DMS53 (cell line): Measurements from ENCODE around the gene DVL1.
"Not testable (repeated sequence)": the region's sequence is repeated elsewhere in the genome, so short reads cannot be mapped to it uniquely, and the experiment has no call there.

ENCODE experiments used
- DNase-seq: peaks from one replicate; lab custom pipeline; 2025; lab: John Stamatoyannopoulos, UW

DVL1 gene

GRCh38 chr1:1349256-1350012 is at the start of gene DVL1:
TSS of gene DVL1 (minus strand) at chr1:1349418. CDS start at chr1:1349065, 353 bp downstream.
- DNase-seq = peak; percentile 84

DNA sequence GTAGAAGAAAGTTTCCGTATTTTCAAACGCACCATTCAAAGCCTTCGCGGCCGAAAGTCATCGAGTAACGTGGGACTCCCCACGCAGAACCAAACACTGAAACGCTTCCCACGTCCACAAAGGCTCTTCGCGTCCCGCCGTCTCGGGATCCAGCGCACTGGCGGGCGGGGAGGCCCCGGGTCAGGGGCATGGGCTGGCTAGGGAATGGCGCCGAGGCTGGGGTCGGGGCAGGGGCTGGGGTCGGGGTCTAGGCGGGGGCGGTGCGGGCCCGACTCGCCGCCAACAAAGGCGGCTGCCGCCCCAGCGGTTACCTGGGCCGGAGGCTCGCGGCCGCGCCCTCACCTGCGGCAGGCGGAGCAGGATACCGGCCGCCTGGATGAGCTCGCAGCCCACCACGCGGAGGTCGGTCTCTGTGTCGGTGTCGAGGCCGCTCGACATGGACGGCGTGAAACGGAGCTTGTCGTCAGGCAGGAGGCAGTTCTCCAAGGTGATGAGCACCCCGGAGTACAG is 49.5 kb upstream of the DVL1 start:
- DNase-seq = peak; percentile 69

- peak; percentile 49 for DNase-seq
These were observed 48.8 kb upstream of the DVL1 start for GRCh38 chr1:1397839-1398523.

GRCh38 chr1:1395166-1395565 is 45.9 kb upstream of the DVL1 start:
- DNase-seq = no peak

DNA sequence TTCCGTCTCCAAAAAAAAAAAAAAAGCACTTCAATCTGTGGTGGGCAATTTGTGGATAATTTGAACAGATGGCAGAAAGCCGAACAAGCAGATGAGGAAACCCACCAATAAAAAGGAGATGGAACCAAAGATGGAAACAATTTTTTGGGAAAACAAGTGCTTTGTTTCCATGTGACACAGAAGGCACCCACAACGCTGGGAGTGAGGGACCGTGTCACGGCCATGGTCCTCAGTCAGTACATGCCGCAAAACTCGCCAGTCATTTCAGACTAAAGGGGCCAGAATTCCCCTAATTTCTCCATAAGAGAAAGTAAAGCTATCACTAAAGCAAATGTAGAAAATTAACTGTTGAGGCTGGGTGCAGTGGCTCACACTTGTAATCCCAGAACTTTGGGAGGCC is 44.9 kb upstream of the DVL1 start:
- no peak for DNase-seq

- DNase-seq = no peak
These were observed 44.2 kb upstream of the DVL1 start for GRCh38 chr1:1393428-1393827.

DNA sequence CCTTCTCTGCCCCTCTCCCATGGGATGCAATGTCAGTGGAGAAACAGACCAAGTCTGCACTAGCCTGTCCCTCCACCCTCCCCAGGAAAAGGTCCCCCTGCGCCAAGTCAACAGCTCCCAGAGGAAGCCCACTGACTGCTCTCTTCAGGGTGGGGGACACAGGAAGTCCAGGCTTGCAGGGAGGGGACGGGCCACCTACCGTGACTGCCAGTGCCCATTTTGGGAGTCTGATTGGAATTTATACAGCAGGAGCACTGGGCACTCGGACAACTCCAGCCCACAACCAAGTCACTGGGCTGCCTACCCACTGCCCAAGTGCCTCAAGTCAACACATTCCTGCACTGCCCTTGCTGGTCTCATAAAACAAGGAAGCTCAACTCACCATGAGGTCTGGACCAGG is 43.8 kb upstream of the DVL1 start:
- DNase-seq = no peak

DNA sequence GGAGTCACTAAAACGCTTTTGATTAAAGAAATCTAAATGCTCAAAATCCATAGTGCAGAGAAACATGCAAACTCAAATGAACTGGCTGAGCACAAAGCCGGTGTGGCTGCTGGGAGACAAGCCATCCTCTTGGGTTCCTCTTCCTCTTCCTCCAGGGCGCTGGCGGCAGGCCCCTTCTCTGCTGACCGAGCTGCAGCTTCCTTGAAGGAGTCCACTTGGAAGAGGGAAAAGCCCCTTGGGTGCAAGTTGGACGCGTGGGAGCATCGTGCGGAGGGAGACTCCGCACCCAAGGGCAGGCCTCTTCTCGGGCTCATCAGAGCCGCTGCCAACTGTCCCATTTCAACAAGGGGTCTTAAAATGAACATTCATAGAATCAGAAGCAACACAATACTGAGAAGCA is 42.0 kb upstream of the DVL1 start:
- no peak for DNase-seq

- DNase-seq = no peak
These were observed 41.5 kb upstream of the DVL1 start for GRCh38 chr1:1390675-1391074.

DNA sequence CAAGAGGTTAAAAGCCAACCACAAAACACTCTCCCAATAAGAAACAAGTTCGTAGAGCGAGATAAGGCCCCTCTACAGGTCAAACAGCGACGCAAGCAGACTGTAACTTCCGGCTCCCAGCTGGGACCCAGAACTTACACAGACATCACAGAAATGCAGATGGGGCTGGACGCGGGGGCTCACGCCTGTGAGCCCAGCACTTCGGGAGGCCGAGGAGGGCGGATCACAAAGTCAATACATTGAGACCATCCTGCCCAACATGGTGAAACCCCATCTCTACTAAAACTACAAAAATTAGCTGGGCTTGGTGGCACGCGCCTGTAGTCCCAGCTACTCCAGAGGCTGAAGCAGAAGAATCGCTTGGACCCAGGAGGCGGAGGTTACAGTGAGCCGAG is 38.9 kb upstream of the DVL1 start:
- no peak for DNase-seq

DNA sequence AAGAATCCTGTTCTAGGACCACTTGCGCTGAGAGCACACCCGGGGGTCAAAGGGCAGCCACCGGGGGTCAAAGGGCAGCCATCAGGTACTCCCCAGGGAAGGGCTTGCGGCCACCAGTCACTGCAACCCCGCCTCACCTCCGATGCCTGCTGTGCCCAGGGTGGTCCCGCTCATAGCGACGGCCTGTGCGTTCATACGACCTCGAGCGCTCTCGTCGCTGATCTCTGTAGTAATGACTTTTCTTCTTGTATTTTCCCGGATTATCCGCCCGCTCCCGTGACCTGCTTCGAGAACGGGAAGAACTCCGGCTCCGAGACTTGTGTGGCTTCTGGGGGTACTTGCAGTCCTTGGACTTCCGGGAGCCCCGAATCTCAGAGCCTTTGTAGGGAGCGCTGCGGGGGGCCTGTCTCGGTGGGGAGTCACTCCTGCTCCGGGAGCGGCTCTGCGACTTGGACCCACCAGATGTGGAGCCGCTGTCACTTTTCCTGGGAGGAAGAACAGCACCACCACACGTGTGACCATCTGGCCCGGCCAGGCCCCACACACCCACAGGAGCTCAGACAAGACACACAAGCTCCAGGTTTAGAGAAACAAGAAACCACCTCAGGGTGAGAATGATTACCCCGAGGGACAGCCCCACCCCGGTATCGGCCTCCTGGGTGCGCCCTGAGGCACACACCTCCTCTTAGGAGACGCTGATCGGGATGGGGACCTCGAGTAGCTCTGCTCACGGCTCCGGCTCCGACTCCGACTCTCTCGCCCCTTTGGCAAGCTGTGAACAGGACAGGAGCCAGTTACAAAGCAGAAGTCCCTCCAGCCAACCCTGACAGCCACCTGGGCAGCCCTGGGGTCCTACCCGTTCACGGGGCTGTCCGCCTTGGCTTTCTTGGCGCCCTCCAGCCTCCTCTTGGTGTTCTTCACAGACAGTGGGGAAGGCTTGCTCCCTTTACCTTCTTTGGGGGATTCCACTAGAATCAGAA is 38.2 kb upstream of the DVL1 start:
- no peak for DNase-seq

DNA sequence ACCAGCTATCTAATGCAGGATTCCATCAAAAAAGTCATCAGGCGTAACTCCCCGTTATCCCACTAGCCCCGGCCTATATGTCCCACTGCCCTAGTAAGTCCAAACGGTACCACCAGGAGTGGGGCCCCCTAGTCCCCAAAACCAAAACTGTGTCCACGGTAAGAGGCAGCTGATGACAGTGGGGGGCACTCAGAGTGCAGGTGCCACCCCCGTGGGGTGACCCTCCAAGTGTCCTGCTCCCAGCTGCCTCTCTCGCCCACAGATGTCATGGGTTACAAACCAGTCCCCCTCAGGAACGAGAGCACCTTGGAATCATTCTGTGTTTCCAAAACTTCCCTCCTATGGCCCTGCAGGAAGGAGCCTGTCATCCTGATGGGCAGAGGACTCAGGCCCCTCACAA is 36.7 kb upstream of the DVL1 start:
- no peak for DNase-seq

DNA sequence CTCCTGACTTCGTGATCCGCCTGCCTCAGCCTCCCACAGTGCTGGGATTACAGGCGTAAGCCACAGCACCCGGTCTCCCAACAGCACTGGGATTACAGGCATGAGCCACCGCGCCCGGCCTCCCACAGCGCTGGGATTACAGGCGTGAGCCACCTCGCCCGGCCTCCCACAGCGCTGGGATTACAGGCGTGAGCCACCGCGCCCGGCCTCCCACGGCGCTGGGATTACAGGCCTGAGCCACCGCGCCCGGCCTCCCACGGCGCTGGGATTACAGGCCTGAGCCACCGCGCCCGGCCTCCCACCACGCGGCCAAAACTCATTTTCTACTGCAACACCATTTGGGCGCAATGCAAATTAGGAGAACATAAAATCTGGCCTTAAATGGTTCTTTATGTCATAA is 36.1 kb upstream of the DVL1 start:
- not testable (repeated sequence) for DNase-seq

- no peak for DNase-seq
These were observed 32.1 kb upstream of the DVL1 start for GRCh38 chr1:1381294-1381693.

DNA sequence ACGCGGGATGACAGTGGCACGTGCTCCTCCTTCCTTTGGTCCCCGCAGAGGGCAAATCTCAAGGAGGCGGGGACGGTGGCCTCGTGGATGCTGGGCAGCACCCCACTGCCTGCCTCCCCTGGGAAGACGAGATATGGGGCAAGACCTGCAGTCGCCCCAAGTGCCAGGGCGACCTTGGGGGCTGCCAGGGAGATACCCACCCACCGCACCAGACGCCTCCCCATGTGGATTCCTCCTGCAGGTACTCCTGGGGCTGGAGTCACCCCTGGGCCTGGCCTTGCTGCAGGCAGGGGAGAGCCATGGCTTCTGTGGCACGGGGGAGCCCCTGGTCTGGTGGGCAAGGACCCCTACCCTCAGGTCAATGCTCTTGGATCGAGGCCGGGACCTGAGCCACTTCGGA is 31.6 kb upstream of the DVL1 start:
- DNase-seq = no peak

GRCh38 chr1:1377540-1378205 is 28.5 kb upstream of the DVL1 start:
- DNase-seq = no peak

- DNase-seq = no peak
These were observed 27.5 kb upstream of the DVL1 start for GRCh38 chr1:1376551-1377226.

DNA sequence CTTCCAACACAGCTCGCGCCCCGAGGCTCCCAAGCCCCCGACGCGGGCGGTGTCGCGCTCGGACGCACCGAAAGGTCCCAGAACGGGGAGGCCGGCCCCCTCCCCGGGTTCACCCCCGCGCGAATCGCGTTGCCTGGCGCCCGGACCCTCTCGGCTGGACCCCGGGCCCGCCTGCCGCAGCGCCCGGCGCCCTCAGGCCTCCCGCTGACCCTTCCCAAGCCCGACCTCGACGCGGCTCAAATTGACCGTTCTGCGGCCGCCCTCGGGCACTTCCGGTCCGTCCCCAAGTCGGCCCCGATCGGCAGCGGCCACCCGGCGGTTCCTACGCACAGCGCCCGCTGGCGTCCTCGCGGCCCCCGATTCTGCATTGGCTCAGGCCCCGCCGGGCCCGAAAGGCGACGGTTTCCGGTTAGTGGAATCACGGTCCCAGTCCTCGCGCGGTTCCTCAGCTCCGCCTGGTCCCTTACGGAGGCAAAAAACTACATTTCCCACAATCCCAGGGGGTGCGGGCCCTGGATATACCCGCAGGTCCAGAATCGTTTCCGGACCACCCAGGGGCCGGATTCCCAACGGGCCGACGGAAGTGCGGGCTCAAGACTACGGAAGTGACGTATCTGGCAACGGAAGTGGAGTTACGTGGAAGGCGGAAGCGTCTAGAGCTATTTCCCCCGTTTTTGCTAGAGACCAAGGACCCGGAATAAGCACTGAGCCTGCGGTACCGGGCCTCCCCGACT is 25.9 kb upstream of the DVL1 start, which contains the start of gene AURKAIP1:
TSS of gene AURKAIP1 (minus strand) at position 279 of the 734 bp plus-strand sequence. CDS start 451 bp downstream, outside the sequence.
- DNase-seq = peak; percentile 100

- peak; percentile 63 for DNase-seq
These were observed 25.3 kb upstream of the DVL1 start for GRCh38 chr1:1374589-1374928.

GRCh38 chr1:1373815-1374588 is 24.8 kb upstream of the DVL1 start:
- DNase-seq = peak; percentile 57
